GM19452 (cell line): ENCODE results near the gene POU2F1.

Experiments
- ATAC-seq: cut with Tn5 transposase; IDR thresholded peaks from one replicate; pipeline ENCODE4 v1.9.1; 2021; ENCODE audit not compliant: unreplicated experiment

Gene POU2F1

GRCh38 chr1:167457936-167458584 is 237.4 kb downstream of the POU2F1 start:
- no peak for ATAC-seq

- no peak for ATAC-seq
Observed at GRCh38 chr1:167460836-167461235, 240.2 kb downstream of the POU2F1 start.

- ATAC-seq = no peak
Observed at GRCh38 chr1:167462341-167462740, 241.7 kb downstream of the POU2F1 start.

- no peak for ATAC-seq
Observed at GRCh38 chr1:167463080-167463479, 242.4 kb downstream of the POU2F1 start.

GRCh38 chr1:167463875-167464575 is 243.3 kb downstream of the POU2F1 start:
- ATAC-seq = no peak

- ATAC-seq = no peak
Observed at GRCh38 chr1:167465018-167465417, 244.3 kb downstream of the POU2F1 start.

- no peak for ATAC-seq
Observed at GRCh38 chr1:167465743-167466142, 245.1 kb downstream of the POU2F1 start.

- ATAC-seq = no peak
Observed at GRCh38 chr1:167467126-167467710, 246.5 kb downstream of the POU2F1 start.

- no peak for ATAC-seq
Observed at GRCh38 chr1:167467752-167468151, 247.1 kb downstream of the POU2F1 start.

- ATAC-seq = no peak
Observed at GRCh38 chr1:167469280-167469965, 248.7 kb downstream of the POU2F1 start.

- no peak for ATAC-seq
Observed at GRCh38 chr1:167471568-167471967, 250.9 kb downstream of the POU2F1 start.

GRCh38 chr1:167472752-167473521 is 252.3 kb downstream of the POU2F1 start:
- ATAC-seq = no peak

- ATAC-seq = no peak
Observed at GRCh38 chr1:167473761-167474160, 253.1 kb downstream of the POU2F1 start.

- ATAC-seq = no peak
Observed at GRCh38 chr1:167474191-167474641, 253.5 kb downstream of the POU2F1 start.

- ATAC-seq = no peak
Observed at GRCh38 chr1:167476061-167476460, 255.4 kb downstream of the POU2F1 start.
